Fibroblast of pulmonary artery (primary cell): ENCODE measurements around the gene FABP2.
A peak's percentile ranks its signal among the peaks of the same experiment; 100 is the strongest.
"Not testable (repeated sequence)": the region's sequence is repeated elsewhere in the genome, so short reads cannot be mapped to it uniquely, and the experiment has no call there.

Experiments used
- DNase-seq: peaks from one replicate; pipeline ENCODE4 v3.0.0-alpha.2; 2010; ENCODE audit warnings: low read depth
- H3K4me3 ChIP-seq: replicated peaks from 2 replicates; pipeline ENCODE4 v1.5.1; 2011; ENCODE audit warnings: low read depth, mild to moderate bottlenecking, control low read depth, low read length, moderate library complexity
- TF ChIP-seq, protein P1 (sequence below): IDR thresholded peaks from 2 replicates; pipeline ENCODE4 v1.5.1; 2011; ENCODE audit warnings: mild to moderate bottlenecking, control low read depth, low read length, inconsistent platforms; ENCODE audit errors: missing control alignments

Gene FABP2

DNA sequence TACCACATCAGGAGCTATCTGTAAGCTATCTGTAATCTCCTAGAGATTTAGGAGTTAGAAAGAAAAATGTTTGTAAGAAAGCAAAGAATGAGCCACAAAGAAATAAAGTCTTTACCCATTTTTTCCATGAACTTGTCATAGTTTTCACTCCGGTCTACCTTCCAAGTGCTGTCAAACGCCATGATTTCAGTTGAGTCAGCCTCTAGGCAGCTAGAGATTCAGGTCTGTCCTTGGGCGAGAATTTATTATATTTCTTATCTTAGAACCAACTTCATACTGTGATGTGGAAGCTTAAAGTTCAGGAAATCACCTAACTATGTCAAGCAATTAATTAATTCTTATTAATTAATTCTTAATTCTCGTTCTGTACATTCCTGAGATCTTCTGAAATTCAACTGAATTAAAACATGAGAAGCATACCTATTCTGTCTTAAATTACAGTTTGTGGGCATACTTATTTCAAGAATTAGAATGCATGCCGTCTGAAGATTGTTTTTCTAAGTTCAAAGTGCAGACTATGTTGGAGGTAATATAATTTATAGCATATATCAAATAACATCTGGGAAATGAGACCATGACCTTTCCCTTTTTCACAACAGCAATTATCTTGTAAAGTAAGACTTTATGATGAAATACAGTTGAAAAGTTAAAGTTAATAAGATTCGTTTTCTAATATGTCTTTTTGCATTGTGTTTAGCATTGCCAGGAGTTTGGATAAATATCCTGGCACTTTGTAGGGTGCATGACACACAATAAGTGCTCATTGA, at the start of gene FABP2:
Gene FABP2 (minus strand): TSS at position 218 of the 767 bp plus-strand sequence. CDS start 36 bp downstream, at position 182.
- no peak within 1 kb of the TSS for H3K4me3 ChIP-seq
- TF ChIP-seq, protein P1, sequence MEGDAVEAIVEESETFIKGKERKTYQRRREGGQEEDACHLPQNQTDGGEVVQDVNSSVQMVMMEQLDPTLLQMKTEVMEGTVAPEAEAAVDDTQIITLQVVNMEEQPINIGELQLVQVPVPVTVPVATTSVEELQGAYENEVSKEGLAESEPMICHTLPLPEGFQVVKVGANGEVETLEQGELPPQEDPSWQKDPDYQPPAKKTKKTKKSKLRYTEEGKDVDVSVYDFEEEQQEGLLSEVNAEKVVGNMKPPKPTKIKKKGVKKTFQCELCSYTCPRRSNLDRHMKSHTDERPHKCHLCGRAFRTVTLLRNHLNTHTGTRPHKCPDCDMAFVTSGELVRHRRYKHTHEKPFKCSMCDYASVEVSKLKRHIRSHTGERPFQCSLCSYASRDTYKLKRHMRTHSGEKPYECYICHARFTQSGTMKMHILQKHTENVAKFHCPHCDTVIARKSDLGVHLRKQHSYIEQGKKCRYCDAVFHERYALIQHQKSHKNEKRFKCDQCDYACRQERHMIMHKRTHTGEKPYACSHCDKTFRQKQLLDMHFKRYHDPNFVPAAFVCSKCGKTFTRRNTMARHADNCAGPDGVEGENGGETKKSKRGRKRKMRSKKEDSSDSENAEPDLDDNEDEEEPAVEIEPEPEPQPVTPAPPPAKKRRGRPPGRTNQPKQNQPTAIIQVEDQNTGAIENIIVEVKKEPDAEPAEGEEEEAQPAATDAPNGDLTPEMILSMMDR = no peak
- DNase-seq = no peak

DNA sequence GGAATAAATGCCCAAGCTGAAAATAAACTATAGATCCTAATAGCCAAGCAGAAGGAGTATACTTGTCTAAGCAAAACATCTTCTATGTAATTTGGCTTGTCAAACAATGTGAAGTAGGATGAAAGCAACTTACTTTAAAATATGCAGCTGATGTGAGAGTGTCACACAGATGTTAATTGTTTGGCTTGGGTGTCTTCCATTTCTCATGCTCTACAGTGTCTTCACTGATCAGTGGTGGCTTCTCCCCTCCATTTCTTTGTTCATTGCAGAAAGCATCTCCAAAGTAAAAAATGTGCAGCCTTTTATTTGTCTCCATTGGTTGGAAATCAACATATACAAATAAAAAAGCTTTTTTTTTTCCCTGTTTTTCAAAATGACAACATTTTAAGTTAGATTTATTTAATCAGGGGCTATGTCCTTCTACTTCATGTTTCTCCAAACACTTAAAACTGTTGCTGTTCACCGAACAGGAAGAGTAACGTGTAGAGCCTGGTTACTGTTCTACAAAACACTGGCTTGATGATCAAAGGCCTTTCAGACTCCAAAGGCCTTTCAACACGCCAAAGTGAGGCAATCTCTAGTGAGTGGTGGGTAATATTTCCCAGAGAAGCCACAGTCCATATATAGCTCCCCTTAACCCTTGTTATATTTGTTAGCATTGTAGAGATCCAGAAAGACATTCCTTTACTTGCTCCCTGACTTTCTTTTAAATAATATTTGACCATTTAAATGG, 49.2 kb upstream of the FABP2 start:
- not testable (repeated sequence) for DNase-seq, H3K4me3 ChIP-seq

DNA sequence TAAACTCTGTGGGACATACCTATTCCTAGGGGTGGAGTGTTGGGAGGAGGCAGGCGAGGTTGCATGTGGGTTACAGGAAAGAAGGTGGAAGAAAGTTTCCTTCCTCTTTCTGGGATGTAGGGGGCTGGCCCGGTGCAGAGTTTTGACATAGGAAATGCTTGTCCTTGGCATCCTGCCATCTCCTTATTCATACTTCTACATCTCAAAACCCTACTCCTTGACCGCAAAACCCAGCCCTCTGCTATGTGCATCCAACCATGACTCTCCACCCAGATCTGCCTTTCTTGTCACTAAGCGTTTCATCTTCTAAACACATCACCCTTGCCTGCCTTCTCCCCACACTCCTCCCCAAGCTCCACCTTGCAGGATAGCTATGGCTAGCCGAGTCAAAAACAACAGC, 48.5 kb upstream of the FABP2 start:
- DNase-seq = peak; percentile 57
- not testable (repeated sequence) for H3K4me3 ChIP-seq

DNA sequence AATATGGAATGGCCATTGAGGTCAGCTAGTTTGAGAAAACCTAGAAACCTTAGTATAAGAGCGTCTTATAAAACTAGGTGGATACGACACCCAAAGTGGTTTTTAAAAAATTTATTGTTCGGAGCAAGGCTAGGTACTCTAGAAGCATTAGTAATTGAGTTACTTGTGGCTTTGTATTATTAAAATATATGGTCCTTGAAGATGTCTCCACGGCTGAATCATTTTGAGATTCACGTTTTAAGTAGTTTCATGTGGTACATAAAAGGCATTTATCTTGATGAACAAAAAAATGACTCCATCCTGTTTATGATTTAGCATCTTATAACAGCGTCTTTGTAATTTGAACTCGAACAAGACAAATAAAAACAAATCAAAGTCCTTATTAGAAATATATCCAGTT, 44.9 kb upstream of the FABP2 start:
- H3K4me3 ChIP-seq, DNase-seq: not testable (repeated sequence)

DNA sequence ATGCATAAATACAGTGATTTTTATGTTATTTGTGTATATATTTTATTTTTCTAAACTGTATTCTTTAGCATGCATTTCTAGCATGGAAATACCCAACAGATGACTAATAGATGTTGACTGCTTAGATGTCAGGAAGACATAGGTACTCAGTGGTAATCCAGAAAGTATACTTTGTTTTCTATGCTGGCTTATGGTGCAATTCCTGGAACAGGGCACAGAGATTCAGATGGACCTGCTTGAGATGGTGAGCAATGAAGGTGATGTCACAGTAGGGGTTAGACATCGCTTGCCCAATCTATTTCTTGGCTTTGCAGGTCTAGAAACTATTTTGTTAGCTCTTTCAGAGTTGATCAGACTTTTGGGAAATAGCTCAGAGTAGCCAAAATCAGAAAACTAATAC, 42.3 kb upstream of the FABP2 start:
- DNase-seq, H3K4me3 ChIP-seq: not testable (repeated sequence)

DNA sequence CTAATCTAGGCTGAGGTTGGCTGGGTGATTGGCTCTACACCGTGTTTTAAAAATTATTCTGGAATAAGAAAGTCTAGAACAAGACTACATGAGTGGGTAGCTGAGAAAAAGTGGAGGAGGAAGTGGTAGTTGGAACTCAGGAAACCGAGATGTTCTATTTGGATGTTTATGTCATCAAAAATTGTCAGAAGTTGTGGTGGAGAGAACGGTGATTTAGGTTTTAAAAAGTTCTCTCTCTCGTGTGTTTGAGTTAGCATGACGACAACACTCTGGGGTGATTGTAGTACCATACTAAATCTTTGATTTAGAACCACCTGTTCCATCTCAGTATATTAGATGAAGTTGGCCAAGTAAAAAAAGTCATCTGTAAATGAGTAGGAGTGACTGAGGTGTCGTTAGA, 41.4 kb upstream of the FABP2 start:
- not testable (repeated sequence) for DNase-seq, H3K4me3 ChIP-seq

DNA sequence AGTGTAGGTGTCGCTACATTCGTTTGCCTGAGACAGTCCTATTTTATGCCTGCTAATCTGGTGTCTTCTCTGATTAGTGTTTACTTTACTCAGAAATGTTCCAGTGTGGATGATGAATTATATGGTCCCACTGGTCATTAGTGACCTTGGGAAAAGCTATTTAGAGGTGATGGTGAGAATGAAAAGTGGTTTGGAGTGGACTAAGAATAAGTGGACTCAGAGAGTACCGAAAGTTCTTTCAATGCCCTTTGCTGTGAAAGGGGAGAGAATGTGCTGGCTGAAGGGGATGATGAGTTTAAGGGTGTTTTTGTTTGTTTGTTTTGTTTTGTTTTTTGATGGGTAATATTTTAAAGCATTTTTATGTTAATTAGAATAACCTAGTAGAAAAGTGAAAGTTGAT, 40.5 kb upstream of the FABP2 start:
- not testable (repeated sequence) for H3K4me3 ChIP-seq, DNase-seq

DNA sequence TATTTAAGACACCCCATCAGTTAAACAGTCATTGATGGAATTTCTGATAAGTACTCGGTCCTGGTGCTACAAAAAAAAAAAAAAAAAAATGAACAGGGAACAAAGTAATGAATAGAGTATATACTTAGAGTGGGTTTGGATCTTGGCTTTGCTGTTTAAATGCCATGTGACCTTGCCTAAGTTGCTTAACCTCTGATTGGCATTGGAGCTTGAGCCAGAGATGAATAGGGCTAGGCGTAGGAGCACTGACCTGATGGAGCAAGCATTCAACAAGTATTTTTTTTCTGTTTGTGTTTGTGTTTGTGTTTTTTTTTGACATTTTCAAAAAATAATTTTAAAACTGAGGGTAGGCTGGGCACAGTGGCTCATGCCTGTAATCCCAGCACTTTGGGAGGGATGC, 37.9 kb upstream of the FABP2 start:
- not testable (repeated sequence) for DNase-seq, H3K4me3 ChIP-seq

DNA sequence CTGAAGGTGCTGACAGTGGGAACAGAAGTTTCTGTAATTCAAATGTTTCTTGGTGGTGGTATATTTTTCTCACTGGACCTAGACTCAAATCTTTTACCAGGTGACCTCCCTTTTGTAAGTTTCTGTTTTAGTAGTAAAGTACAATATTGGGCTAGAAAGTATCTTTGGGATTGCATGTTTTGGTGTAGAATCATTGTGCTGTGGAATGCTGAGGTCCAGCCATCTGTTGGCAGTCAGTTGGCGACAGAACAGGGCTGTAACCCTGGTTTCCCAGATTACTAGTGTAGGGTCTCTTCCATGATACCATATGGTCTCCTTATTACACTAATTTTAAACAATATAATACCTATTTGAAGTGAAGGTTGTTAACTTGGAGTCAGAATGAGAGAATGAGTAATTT, 34.9 kb upstream of the FABP2 start:
- H3K4me3 ChIP-seq, DNase-seq: not testable (repeated sequence)

DNA sequence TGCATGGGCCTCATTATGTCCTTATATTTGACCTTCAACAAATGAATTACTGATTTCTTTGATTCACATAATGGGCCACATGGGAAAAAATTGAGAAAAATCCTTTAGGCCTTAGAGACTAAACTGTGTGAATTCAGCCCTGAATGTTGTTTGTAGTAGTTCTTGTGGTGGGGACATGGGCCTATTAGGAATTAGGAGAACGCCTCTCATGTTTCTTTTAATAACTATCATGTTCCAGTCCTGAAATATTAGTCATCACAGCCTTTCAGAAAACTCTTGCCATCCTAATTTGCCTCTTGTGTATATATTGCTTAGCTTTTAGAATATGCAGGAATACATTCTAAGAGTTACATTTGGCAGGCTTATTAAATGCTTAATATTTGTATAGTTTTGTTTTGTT, 34.1 kb upstream of the FABP2 start:
- DNase-seq, H3K4me3 ChIP-seq: not testable (repeated sequence)

DNA sequence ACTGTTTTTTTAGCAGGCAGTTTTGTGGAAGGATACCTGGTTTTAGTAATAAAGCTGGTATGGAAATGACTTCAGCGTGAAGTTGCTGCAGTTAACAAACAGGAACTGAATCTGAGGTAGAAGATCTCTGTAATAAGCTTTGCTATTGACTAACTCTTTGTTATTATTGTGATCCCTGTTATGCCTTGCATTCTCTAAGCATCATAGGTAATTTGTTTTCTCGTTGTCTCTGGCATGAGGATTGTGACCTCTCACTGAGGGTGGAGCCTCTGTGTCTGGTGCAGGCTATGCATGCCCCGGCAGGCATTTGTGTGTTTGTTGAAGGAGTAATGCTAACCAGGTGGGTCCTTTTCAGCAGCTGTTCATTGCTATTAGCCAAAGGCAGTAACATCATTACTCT, 31.4 kb upstream of the FABP2 start:
- not testable (repeated sequence) for DNase-seq, H3K4me3 ChIP-seq

DNA sequence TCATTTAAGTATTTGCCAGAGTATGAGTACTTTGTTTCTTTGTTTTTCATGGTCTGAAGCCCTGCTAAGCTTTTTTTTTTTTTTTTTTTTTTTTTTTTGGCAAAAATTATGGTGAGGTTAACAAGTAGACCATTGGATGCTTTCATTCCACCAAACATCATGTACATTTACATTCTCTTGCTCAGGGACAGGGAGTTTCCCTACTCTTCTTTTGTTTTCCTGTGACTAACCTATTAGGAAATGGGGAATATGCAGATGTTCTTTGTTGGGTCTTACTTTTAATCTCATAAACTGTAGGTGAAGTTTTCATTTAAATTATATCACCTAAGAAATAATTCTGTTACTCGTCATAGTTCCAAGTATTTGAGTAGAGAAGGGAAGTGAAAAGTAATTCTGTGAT, 26.2 kb upstream of the FABP2 start:
- not testable (repeated sequence) for DNase-seq, H3K4me3 ChIP-seq

DNA sequence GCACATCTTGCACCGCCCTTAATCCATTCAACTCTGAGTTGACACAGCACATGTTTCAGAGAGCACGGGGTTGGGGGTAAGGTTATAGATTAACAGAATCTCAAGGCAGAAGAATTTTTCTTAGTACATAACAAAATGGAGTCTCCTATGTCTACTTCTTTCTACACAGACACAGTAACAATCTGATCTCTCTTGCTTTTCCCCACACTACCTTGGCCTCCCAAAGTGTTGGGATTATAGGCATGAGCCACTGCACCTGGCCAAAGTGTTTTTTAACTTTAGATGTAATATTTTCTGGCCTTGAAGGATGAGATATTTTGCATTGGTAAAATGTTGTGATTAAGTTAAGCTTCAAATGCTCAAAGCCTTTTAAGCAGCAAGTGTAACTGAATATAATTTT, 21.4 kb upstream of the FABP2 start:
- H3K4me3 ChIP-seq, DNase-seq: not testable (repeated sequence)

DNA sequence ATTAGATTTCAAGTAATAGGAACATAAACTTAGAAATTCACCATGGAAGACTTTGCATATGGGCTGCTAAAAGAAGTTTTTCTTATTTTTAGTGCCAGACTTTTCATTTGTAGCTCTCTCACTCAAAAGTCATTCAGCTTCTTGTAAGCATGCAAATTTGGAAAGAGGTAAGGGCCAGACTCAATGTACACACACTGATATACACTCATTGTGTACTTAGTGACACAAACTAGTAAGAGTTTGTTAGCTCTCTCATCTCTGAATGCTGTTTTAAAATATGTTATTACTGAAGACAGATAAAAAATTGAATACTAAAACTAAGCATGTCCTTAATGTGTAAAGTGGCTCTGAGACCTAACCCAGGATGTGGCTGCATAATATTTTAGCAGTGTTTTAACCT, 18.0 kb upstream of the FABP2 start:
- DNase-seq, H3K4me3 ChIP-seq: not testable (repeated sequence)
